ENCODE data around the gene EMILIN1.
"Not testable (repeated sequence)": the region's sequence is repeated elsewhere in the genome, so short reads cannot be mapped to it uniquely, and the experiment has no call there.

EMILIN1 gene

GRCh38 chr2:27095745-27096651 is 17.6 kb downstream of the EMILIN1 start:
- DNase-seq: peak; percentile 54

DNA sequence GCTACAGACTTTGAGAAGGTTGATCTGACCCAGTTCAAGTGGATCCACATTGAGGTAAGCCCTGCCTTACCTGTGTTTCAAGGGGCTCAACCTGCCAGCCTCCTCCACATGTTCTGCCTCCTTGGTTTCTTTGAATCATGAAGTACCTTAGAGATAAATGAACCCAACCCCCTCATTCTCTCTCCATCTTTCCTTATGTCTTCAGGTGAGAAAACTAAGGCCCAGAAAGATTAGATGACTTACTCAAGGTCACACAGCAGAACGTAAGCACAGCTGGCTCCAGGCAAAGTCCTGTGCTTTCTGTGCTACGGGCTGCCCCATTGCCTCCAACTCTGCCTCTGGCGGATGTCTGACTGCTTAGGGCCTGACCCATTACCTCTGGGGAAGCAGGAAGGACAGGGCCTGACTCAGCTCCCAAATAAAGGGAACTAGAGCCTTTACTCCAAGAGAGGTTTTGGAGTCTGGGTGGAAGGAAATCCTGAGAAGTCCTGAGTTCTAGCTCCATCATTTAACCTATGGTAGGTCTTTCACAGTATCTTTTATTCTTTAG is 18.4 kb downstream of the EMILIN1 start:
- no peak for DNase-seq

- no peak for DNase-seq
Measured at GRCh38 chr2:27097341-27097740, 18.9 kb downstream of the EMILIN1 start.

DNA sequence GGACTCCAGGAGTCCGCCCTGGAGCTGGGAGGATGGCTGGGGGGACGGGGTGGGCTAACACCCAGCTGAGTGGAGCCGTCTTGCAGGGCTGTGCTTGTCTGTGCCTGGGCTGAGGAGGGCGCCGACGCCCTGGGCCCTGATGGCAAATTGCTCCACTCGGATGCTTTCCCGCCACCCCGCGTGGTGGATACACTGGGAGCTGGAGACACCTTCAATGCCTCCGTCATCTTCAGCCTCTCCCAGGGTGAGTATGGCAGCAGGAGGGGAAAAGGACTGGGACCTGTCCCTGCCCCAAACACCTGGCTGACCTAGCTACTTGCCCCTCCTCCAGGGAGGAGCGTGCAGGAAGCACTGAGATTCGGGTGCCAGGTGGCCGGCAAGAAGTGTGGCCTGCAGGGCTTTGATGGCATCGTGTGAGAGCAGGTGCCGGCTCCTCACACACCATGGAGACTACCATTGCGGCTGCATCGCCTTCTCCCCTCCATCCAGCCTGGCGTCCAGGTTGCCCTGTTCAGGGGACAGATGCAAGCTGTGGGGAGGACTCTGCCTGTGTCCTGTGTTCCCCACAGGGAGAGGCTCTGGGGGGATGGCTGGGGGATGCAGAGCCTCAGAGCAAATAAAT is 21.0 kb downstream of the EMILIN1 start:
- no peak for DNase-seq

GRCh38 chr2:27100036-27100435 is 21.6 kb downstream of the EMILIN1 start:
- no peak for DNase-seq

- no peak for DNase-seq
Measured at GRCh38 chr2:27102329-27102728, 23.9 kb downstream of the EMILIN1 start.

DNA sequence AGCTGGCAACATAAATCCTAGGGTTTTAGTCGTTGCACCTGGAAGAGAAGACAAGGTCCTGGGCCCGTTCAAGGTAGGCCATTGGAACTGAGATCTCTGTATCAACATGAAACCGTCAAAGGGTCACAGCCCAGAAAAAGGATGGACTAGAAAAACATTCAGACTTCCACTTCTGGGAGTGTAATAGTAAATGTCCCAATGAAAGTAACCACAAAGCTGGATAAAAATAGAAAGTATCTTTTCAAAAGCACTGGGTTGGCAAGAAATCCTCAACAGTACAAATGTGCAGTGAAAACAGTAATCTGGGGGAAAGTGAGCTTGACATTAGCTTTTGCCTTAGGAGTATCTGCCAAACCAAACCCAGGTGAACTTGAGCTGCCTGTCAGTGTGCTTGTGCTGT is 27.6 kb downstream of the EMILIN1 start:
- no peak for DNase-seq

DNA sequence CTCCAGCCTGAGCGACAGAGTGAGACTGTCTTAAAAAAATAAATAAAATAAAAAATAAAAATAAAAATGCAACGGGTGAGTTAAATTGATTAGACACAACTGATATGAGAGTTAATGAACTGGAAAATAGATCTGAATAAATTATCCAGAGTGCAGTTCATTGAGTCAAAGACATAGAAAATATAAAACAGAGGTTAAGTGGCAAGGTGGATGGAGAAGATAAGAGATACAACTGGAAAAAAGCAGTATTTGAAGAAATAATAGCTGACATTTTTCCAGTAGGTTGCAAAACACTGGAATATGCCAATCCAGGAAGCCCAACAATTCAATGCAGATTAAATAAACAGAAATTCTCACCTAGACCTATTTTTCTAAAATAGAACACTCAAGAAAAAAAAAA is 29.8 kb downstream of the EMILIN1 start:
- no peak for DNase-seq

DNA sequence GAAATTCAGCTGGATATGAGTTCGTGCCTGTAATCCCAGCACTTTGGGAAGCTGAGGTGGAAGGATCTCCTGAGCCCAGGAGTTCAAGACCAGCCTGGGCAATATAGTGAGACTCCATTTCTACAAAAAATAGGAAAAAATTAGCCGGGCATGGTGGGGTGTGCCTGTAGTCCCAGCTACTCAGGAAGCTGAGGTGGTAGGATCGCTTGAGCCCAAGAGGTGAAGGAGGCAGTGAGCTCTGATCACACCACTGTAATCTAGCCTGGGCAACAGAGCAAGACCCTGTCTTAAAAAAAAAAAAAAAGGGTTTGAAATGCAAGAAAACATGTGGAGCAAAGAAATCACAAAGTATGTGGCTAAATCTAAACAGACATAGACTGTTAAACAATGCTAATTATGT is 30.7 kb downstream of the EMILIN1 start:
- DNase-seq: no peak

DNA sequence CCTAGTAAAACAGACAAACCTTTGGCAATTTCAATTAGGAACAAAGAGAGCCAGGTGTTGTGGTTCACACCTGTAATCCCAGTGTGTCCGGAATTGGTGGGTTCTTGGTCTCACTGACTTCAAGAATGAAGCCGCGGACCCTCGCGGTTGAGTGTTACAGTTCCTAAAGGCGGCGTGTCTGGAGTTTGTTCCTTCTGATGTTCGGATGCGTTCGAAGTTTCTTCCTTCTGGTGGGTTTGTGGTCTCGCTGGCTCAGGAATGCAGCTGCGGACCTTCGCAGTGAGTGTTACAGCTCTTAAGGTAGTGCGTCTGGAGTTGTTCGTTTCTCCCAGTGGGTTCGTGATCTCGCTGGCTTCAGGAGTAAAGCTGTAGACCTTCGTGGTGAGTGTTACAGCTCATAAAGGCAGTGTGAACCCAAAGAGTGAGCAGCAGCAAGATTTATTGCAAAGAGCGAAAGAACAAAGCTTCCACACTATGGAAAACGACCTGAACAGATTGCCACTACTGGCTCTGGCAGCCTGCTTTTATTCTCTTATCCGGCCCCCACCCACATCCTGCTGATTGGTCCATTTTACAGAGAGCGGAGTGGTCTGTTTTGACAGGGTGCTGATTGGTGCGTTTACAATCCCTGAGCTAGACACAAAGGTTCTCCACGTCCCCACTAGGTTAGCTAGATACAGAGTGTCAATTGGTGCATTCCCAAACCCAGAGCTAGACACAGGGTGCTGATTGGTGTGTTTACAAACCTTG is 32.4 kb downstream of the EMILIN1 start:
- not testable (repeated sequence) for DNase-seq

GRCh38 chr2:27111392-27112078 is 33.1 kb downstream of the EMILIN1 start:
- DNase-seq: not testable (repeated sequence)

- no peak for DNase-seq
Measured at GRCh38 chr2:27115519-27115918, 37.1 kb downstream of the EMILIN1 start.

GRCh38 chr2:27117995-27118524 is 39.6 kb downstream of the EMILIN1 start:
- DNase-seq: no peak

- peak; percentile 7 for DNase-seq
Measured at GRCh38 chr2:27118525-27119329, 40.3 kb downstream of the EMILIN1 start, which contains the start of gene CGREF1. CGREF1 (minus strand) TSS chr2:27119128; CDS start chr2:27104366, 14,762 bp downstream.

DNA sequence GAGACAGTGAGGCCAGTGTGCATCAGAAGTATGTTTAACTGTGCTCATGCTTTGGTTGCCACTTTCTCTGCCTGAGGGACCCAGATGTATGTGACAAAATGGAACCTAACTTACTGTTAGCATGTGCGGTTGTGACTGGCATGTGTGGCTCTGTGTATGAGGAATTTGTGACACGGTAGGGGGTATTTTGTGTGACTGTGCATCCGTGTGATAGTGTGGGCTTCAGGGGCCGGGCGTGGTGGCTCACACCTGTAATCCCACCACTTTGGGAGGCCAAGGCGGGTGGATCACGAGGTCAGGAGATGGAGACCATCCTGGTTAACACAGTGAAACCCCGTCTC is 40.9 kb downstream of the EMILIN1 start:
- not testable (repeated sequence) for DNase-seq

- DNase-seq: no peak
Measured at GRCh38 chr2:27121906-27122305, 43.5 kb downstream of the EMILIN1 start.

- DNase-seq: no peak
Measured at GRCh38 chr2:27122791-27123190, 44.4 kb downstream of the EMILIN1 start.

GRCh38 chr2:27123302-27124150 is 45.1 kb downstream of the EMILIN1 start, which contains the start of gene ABHD1:
ABHD1 (plus strand) TSS chr2:27123815; CDS start chr2:27123949, 134 bp downstream.
- peak; percentile 7 for DNase-seq

DNA sequence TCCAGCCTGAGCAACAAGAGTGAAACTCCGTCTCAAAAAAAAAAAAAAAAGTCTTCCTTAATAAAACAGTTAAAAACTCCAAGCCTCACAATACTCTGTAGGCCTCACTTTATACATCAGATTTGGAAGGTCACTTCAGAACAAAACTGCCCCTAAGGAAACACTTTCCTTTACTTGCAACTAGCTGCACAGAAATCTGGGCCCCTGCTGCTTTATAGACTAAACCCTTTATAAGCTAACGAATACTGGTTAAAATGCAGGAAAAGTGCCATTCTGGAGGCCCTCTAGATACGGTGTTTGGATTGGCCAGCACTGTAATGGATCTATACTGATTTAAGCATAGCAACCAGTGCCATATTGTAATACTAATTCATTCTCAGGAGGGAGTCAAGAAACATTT is 46.7 kb downstream of the EMILIN1 start:
- no peak for DNase-seq

DNA sequence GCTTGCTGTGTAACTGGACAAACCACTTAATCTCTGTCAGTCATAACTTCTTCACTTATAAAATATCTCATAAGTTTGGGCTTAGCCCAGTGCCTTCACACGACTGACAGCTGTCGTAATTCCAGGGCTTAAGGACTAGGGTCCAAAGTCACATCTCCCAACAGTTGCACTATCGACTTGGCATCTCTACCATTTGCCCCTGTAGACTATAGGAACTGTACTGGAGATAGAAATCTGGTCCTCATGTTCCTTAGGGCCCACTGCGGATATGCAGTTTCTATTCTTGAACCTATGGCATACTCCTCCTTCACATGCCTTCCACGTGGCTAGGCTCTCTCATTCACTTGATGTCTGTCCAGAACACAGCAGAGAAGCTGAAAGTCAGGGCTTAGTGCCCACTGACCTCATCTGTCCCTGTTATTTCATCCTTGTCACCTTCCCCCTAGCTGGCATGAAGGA is 47.9 kb downstream of the EMILIN1 start:
- DNase-seq: no peak

Measured in fibroblast of skin of right biceps (primary cell).